HepG2 (cell line): ENCODE data around the gene RFFL. TPM values are rescaled to one million over a fixed set of nuclear protein-coding genes. Genes with fewer than 3 reads are reported as not detected.

ENCODE experiments used
- ATAC-seq: fragments of 200-7000 bp; cut with Tn5 transposase; 3 replicates; pipeline ENCODE4 v1.9.1; 2020; ENCODE audit warnings: mild to moderate bottlenecking, moderate library complexity
- BruUV-seq: library from RNA; stranded (reverse); fragments of 400-500 nt; replicated peaks from 2 replicates; lab custom pipeline; 2021; lab: Mats Ljungman, UMichigan
- CTCF ChIA-PET: fragments of 300-600 bp; formaldehyde crosslinking; extraction: SDS; loops from one replicate; lab custom pipeline; 2021; ENCODE audit warnings: low total read pairs, inconsistent platforms, low intra/inter-chr PET ratio; lab: Yijun Ruan, JAX
- POLR2A ChIA-PET: fragments of 350-600 bp; sonication (Branson Sonifier 250); formaldehyde crosslinking; loops from one replicate; lab custom pipeline; 2020; ENCODE audit warnings: antibody characterized with exemption, inconsistent platforms; lab: Yijun Ruan, JAX
- DNase-seq: peaks from one replicate; pipeline ENCODE4 v3.0.0-alpha.2; 2015; ENCODE audit warnings: low spot score
- FAIRE-seq: peaks from 3 replicates; lab custom pipeline; 2011; peaks lifted over from hg19 to GRCh38; lab: Jason Lieb, UNC
- H2AFZ ChIP-seq: one replicate; pipeline ENCODE4 v1.6.1; 2011; ENCODE audit warnings: low read length, inconsistent platforms
- H3K27ac ChIP-seq: fragments of 300-600 bp; 3 replicates; pipeline ENCODE4 v1.8.0; 2011; ENCODE audit warnings: mixed run types, mild to moderate bottlenecking, mixed read lengths, low read length, inconsistent platforms; ENCODE audit not compliant: insufficient read depth; ENCODE audit errors: extremely low read length
- H3K27me3 ChIP-seq, 2 experiments: fragments of 200-600 bp in 1 of 2; 2 replicates in 1 of 2; 3 replicates in 1 of 2; pipeline versions ENCODE4 v1.6.0 to v1.8.0; 2011; ENCODE audit warnings: low read length in 2 of 2, mild to moderate bottlenecking in 2 of 2, moderate library complexity in 2 of 2, inconsistent platforms in 1 of 2; ENCODE audit not compliant: insufficient read depth in 2 of 2, control insufficient read depth in 1 of 2
- H3K36me3 ChIP-seq, 2 experiments: fragments of 200-600 bp in 1 of 2; replicated peaks in 1 of 2; 2 replicates in 1 of 2; 3 replicates in 1 of 2; pipeline versions ENCODE4 v1.5.1 to v1.8.0; 2011; ENCODE audit warnings: low read length in 2 of 2, inconsistent platforms in 1 of 2; ENCODE audit not compliant: insufficient read depth in 2 of 2, control insufficient read depth in 1 of 2
- H3K4me1 ChIP-seq: 2 replicates; pipeline ENCODE4 v1.5.1; 2012; ENCODE audit warnings: low read length, inconsistent platforms; ENCODE audit not compliant: insufficient read depth
- H3K4me2 ChIP-seq: 2 replicates; pipeline ENCODE4 v1.6.0; 2011; ENCODE audit warnings: low read depth, low read length, inconsistent platforms
- H3K4me3 ChIP-seq, 3 experiments: fragments of 200-600 bp in 1 of 3; sonication (generic), shearing (Covaris generic) in 1 of 3; replicated peaks in 1 of 3; 2 replicates each; pipeline ENCODE4 v1.5.1; 2011 to 2016; ENCODE audit warnings: low read length in 3 of 3, inconsistent platforms in 2 of 3, low read depth in 2 of 3, mild to moderate bottlenecking in 2 of 3, control low read depth in 1 of 3, mixed read lengths in 1 of 3; ENCODE audit not compliant: insufficient read depth in 1 of 3
- H3K79me2 ChIP-seq: one replicate; pipeline ENCODE4 v1.6.1; 2011; ENCODE audit warnings: low read length, inconsistent platforms; ENCODE audit not compliant: insufficient read depth
- H3K9ac ChIP-seq: 2 replicates; pipeline ENCODE4 v1.6.0; 2011; ENCODE audit warnings: mild to moderate bottlenecking, low read depth, low read length, inconsistent platforms; ENCODE audit not compliant: insufficient read depth
- H3K9me3 ChIP-seq: 2 replicates; pipeline ENCODE4 v1.5.1; 2012; ENCODE audit warnings: mild to moderate bottlenecking, low read length
- H4K20me1 ChIP-seq: 2 replicates; pipeline ENCODE4 v1.6.0; 2011; ENCODE audit warnings: inconsistent platforms, mild to moderate bottlenecking, low read length, moderate library complexity; ENCODE audit not compliant: insufficient read depth
- ATF4 ChIP-seq, 2 experiments: fragments of 450-650 bp in 1 of 2; sonication (generic) in 1 of 2; formaldehyde crosslinking; IDR thresholded peaks; 2 replicates each; pipeline versions ENCODE4 v1.5.0 to v1.8.0; 2020 to 2022; ENCODE audit warnings: mild to moderate bottlenecking in 1 of 2, missing genetic modification reagents in 1 of 2
- HDAC2 ChIP-seq: sonication (generic); formaldehyde crosslinking; IDR thresholded peaks from 2 replicates; pipeline ENCODE4 v1.4.0; 2020; ENCODE audit warnings: missing genetic modification reagents
- HMG20A ChIP-seq: IDR thresholded peaks from 2 replicates; pipeline ENCODE4 v1.6.1; 2016; ENCODE audit warnings: borderline replicate concordance
- MEIS2 ChIP-seq: sonication (generic); formaldehyde crosslinking; IDR thresholded peaks from 2 replicates; pipeline ENCODE4 v1.9.0; 2021; ENCODE audit warnings: mild to moderate bottlenecking, missing genetic modification reagents
- NFE2L1 ChIP-seq: sonication (generic); formaldehyde crosslinking; IDR thresholded peaks from 2 replicates; pipeline ENCODE4 v1.4.0; 2020; ENCODE audit warnings: missing genetic modification reagents, mild to moderate bottlenecking, borderline replicate concordance
- NR0B2 ChIP-seq: sonication (generic); formaldehyde crosslinking; IDR thresholded peaks from 2 replicates; pipeline ENCODE4 v1.4.0; 2020; ENCODE audit warnings: mild to moderate bottlenecking, missing genetic modification reagents
- PATZ1 ChIP-seq: sonication (generic); formaldehyde crosslinking; IDR thresholded peaks from 2 replicates; pipeline ENCODE4 v1.4.0; 2020; ENCODE audit warnings: missing genetic modification reagents
- PAXIP1 ChIP-seq: sonication (generic); formaldehyde crosslinking; conservative IDR thresholded peaks from 2 replicates; pipeline ENCODE4 v1.4.0; 2020; ENCODE audit warnings: mild to moderate bottlenecking, missing genetic modification reagents, moderate library complexity
- POLR2A ChIP-seq, 2 experiments: IDR thresholded peaks; 2 replicates each; pipeline ENCODE4 v1.6.1; 2011; ENCODE audit warnings: low read depth in 2 of 2, low read length in 2 of 2, mild to moderate bottlenecking in 1 of 2, moderate library complexity in 1 of 2; ENCODE audit not compliant: insufficient read depth in 1 of 2
- PRPF4 ChIP-seq: fragments of 200-400 bp; formaldehyde crosslinking; IDR thresholded peaks from 2 replicates; pipeline ENCODE4 v1.6.1; 2016; ENCODE audit warnings: low read length, low read depth; ENCODE audit not compliant: poor library complexity, severe bottlenecking
- SETDB1 ChIP-seq: sonication (generic); formaldehyde crosslinking; IDR thresholded peaks from 2 replicates; pipeline ENCODE4 v1.5.1; 2020; ENCODE audit warnings: missing genetic modification reagents, mild to moderate bottlenecking, borderline replicate concordance
- ZNF317 ChIP-seq: sonication (generic); formaldehyde crosslinking; IDR thresholded peaks from 2 replicates; pipeline ENCODE4 v1.5.0; 2020; ENCODE audit warnings: mild to moderate bottlenecking, missing genetic modification reagents
- ZNF367 ChIP-seq: sonication (generic); formaldehyde crosslinking; IDR thresholded peaks from 2 replicates; pipeline ENCODE4 v1.4.0; 2020; ENCODE audit warnings: missing genetic modification reagents, borderline replicate concordance
- ZNF431 ChIP-seq: sonication (generic); formaldehyde crosslinking; IDR thresholded peaks from 2 replicates; pipeline ENCODE4 v1.9.0; 2022; ENCODE audit warnings: missing genetic modification reagents, low read depth, mild to moderate bottlenecking, borderline replicate concordance
- ZNF629 ChIP-seq: sonication (generic); formaldehyde crosslinking; conservative IDR thresholded peaks from 2 replicates; pipeline ENCODE4 v1.5.0; 2020; ENCODE audit warnings: missing genetic modification reagents
- WGBS: methylation state at CpG from one replicate; pipeline ENCODE4 v1.1.6; 2017; ENCODE audit warnings: low lambda C conversion rate; 5-methylcytosine and 5-hydroxymethylcytosine counted together
- in situ Hi-C: cut with HindIII; loops from 2 replicates; pipeline ENCODE4 v1.10.0; 2017; ENCODE audit warnings: low pct_unique_long_range_greater_than_20kb; ENCODE audit not compliant: extremely low pct_ligation_motif_present
- intact Hi-C: fragments of 100-400 bp; cut with micrococcal nuclease; formaldehyde crosslinking; loops from one replicate; pipeline ENCODE4 v1.10.0; 2022; ENCODE audit not compliant: unreplicated experiment
- polyA plus RNA-seq, 8 experiments: library from polyadenylated mRNA; depleted of rRNA in 3 of 8; stranded (reverse) in 7 of 8; unstranded in 1 of 8; fragments of >200 nt; fragmentation: Illumina TruSeq in 4 of 8; extraction: Trizol in 4 of 8; gene quantifications; 2 replicates each; pipeline versions ENCODE4 v1.2.1 to v1.2.3, GENCODE V29; 2011 to 2016; ENCODE audit warnings: low read depth in 4 of 8, missing spikeins in 1 of 8, mixed read lengths in 1 of 8; ENCODE audit not compliant: insufficient read depth in 1 of 8
- total RNA-seq, 5 experiments: library from RNA; depleted of rRNA; stranded (reverse); fragments of >200 nt; fragmentation: Illumina TruSeq; extraction: Trizol; gene quantifications; 2 replicates each; pipeline ENCODE4 v1.2.3, GENCODE V29; 2016; ENCODE audit warnings: low read depth in 1 of 5

RFFL gene
- total and polyA plus RNA-seq, 2 of the 13 experiments (the other 11 are each of a cell fraction or from before 2014, with no cell fraction given) = 24.3 to 48.6 TPM

- TF ChIP-seq ZNF367 (CRISPR knock-in tag) (no peak), ZNF317 (no peak), PRPF4 (no peak), ZNF629 (CRISPR knock-in tag) (0 out of 2 replicates have a peak, but pooled peaks have one; percentile 15), ZNF431 (CRISPR knock-in tag) (no peak), HDAC2 (CRISPR knock-in tag) (0 out of 2 replicates have a peak, but pooled peaks have one; percentile 31), NR0B2 (CRISPR knock-in tag) (no peak), POLR2A (IDR thresholded peaks at IDR 0.05; ENCODE audit: insufficient read depth in 1 of 2, low read depth in 2 of 2, low read length in 2 of 2) (0 out of 4 replicates have a peak, but pooled peaks of 1 of the 2 experiments have one; percentile 17), MEIS2 (CRISPR knock-in tag) (peak; percentile 18; the same call in 1 of the 2 replicates)
- TF ChIP-seq, all 625 proteins: peak for 57
Measured at GRCh38 chr17:35051579-35052240, 11.8 kb downstream of the RFFL start (continued).

GRCh38 chr17:35051183-35051578 lies 12.3 kb downstream of the RFFL start:
- CTCF ChIA-PET = no interaction called here
- Histone ChIP-seq H3K4me1 (peaks cover 93% of the 10 kb centered on the region), H3K4me3 (peak overlapping the region; percentile 19 to 54 (median 50); a peak in 5 of 6 replicates), H4K20me1 (no peaks in the 10 kb centered on the region), H3K36me3 (peaks cover 1 to 7% of the 10 kb centered on the region in 2 experiments; a peak in 1 of 5 replicates), H3K4me2 (peak overlapping the region; percentile 89), H3K9me3 (no peaks in the 10 kb centered on the region), H3K27me3 (no peaks in the 10 kb centered on the region; a peak in 1 of 5 replicates), H3K9ac (peak overlapping the region; percentile 73), H3K27ac (peak overlapping the region; percentile 93), H2AFZ (no peak overlapping the region), H3K79me2 (peaks cover 72% of the 10 kb centered on the region)
- POLR2A ChIA-PET = interaction anchor here (0.6 to 5.0 kb wide), 9 partner anchors 8 to 89 kb away, joined by 3 to 57 read pairs (median 6); partner anchors contain the start of genes LIG3 and RFFL
- intact Hi-C loops (loop anchor here (1.0 kb wide), 2 partner anchors 12 to 38 kb away; partner anchors contain the start of gene RFFL), in situ Hi-C loops (no loop called here)
- ATAC-seq (peak; percentile 79), DNase-seq (peak; percentile 81), FAIRE-seq (peak; percentile 49)
- BruUV-seq = no TSS peak
- WGBS = 0% methylated on average over 2 of the region's 2 CpGs
- TF ChIP-seq HMG20A (CRISPR knock-in tag) (peak; percentile 62), SETDB1 (CRISPR knock-in tag) (no peak), ATF4 (CRISPR knock-in tag; IDR thresholded peaks at IDR 0.05) (peak in 1 of 2 experiments; percentile 54; a peak in 1 of 4 replicates), PATZ1 (CRISPR knock-in tag) (no peak), NFE2L1 (CRISPR knock-in tag) (no peak), PAXIP1 (CRISPR knock-in tag) (peak; percentile 81; the same call in 1 of the 2 replicates)
